Bronchial epithelial cell (primary cell): ENCODE data around the gene COL11A1. TPM values are rescaled to one million over a fixed set of nuclear protein-coding genes. Genes with fewer than 3 reads are reported as not detected.

ENCODE experiments used
- DNase-seq: peaks from one replicate; pipeline ENCODE4 v3.0.0-alpha.2; 2010; ENCODE audit warnings: low read depth
- FAIRE-seq: peaks from 2 replicates; lab custom pipeline; 2011; peaks lifted over from hg19 to GRCh38; lab: Jason Lieb, UNC
- H3K27me3 ChIP-seq: 2 replicates; pipeline ENCODE4 v1.5.1; 2011; ENCODE audit warnings: low read length; ENCODE audit not compliant: control insufficient read depth, insufficient read depth
- H3K36me3 ChIP-seq: 2 replicates; pipeline ENCODE4 v1.5.1; 2011; ENCODE audit warnings: low read length; ENCODE audit not compliant: control insufficient read depth, insufficient read depth
- H3K4me3 ChIP-seq: 2 replicates; pipeline ENCODE4 v1.5.1; 2011; ENCODE audit warnings: mild to moderate bottlenecking, low read depth, low read length, control low read depth
- total RNA-seq: library from RNA; depleted of rRNA; stranded (reverse); fragments of >200 nt; gene quantifications from 2 replicates; pipeline ENCODE4 v1.2.1, GENCODE V29; 2014
- TF ChIP-seq, protein P1 (sequence below): IDR thresholded peaks from 2 replicates; pipeline ENCODE4 v1.5.1; 2011; ENCODE audit warnings: mild to moderate bottlenecking, moderate library complexity, low read length, control low read depth, inconsistent platforms; ENCODE audit not compliant: insufficient read depth, severe bottlenecking

COL11A1 gene
- total RNA-seq, 1 donor from 2014 or later, result 0.26 TPM

DNA sequence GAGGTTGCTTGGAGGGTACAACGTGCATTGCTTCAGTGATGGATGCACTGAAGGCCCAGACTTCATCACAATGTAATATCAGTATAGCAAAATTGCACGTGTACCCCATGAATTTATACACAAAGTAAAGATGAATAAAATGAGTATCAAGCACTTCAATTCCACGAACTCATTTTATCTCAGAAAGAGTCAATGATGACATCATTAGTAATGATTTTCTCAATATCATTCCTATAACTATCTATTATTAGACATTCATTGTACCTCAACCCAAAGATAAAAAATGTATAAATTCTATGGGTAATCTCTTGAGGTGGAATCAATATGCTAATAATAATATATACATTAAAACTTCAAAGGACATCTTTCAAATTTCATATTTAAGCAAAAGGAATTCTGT, 208.4 kb downstream of the COL11A1 start:
- H3K4me3 ChIP-seq, result no peak overlapping the region
- FAIRE-seq (no peak), DNase-seq (no peak)
- TF ChIP-seq, protein P1, sequence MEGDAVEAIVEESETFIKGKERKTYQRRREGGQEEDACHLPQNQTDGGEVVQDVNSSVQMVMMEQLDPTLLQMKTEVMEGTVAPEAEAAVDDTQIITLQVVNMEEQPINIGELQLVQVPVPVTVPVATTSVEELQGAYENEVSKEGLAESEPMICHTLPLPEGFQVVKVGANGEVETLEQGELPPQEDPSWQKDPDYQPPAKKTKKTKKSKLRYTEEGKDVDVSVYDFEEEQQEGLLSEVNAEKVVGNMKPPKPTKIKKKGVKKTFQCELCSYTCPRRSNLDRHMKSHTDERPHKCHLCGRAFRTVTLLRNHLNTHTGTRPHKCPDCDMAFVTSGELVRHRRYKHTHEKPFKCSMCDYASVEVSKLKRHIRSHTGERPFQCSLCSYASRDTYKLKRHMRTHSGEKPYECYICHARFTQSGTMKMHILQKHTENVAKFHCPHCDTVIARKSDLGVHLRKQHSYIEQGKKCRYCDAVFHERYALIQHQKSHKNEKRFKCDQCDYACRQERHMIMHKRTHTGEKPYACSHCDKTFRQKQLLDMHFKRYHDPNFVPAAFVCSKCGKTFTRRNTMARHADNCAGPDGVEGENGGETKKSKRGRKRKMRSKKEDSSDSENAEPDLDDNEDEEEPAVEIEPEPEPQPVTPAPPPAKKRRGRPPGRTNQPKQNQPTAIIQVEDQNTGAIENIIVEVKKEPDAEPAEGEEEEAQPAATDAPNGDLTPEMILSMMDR, result no peak
- no peaks in the 10 kb centered on the region for H3K27me3 ChIP-seq
- no peaks in the 10 kb centered on the region for H3K36me3 ChIP-seq

DNA sequence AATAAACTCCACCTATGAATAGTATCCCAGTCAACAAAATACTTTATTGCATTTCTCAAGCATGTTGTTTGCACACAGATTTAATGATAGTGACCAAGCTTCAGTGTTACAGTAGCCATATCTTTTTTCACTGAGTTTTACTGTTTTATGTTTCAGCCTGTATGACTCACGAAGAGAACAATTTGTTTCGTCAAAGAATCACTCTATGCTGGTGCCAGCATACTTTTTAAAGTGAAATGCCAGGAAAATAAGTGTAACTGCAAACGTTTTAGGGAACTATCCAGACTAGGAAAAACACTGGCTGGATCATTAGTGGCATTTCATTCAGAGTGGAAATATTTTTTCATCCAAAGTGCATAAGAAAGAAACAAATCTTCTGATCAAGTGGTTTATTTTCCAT, 210.8 kb downstream of the COL11A1 start:
- peak; percentile 47 for DNase-seq
- H3K36me3 ChIP-seq, result no peaks in the 10 kb centered on the region
- H3K4me3 ChIP-seq, result no peak overlapping the region
- H3K27me3 ChIP-seq, result no peaks in the 10 kb centered on the region
- TF ChIP-seq, protein P1, result no peak
- FAIRE-seq, result no peak

- DNase-seq (no peak), FAIRE-seq (no peak)
- no peaks in the 10 kb centered on the region for H3K36me3 ChIP-seq
- no peak overlapping the region for H3K4me3 ChIP-seq
- TF ChIP-seq, protein P1, result no peak
- H3K27me3 ChIP-seq, result no peaks in the 10 kb centered on the region
Measured at GRCh38 chr1:102896771-102897170, 211.6 kb downstream of the COL11A1 start.

DNA sequence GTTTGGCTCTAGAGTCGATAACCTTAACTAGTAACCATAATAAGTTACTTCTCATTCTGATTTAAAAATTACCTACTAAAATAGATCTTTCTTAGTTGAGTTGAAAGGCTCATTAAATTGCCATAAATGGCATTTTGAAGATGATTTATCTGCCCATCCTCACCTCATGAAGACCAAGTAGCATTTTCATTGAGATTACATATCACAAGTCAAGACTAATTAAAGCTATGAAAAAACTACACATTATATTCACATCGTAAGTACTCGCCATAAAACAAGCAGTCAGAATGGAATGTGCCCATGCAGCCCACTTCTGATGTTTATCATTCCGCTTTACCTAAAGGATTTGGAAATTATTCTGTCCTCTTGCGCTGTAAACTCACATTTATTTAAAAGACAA, 212.0 kb downstream of the COL11A1 start:
- TF ChIP-seq, protein P1, result no peak
- Histone ChIP-seq H3K36me3 (no peaks in the 10 kb centered on the region), H3K27me3 (no peaks in the 10 kb centered on the region), H3K4me3 (no peak overlapping the region)
- no peak for FAIRE-seq
- no peak for DNase-seq

- no peaks in the 10 kb centered on the region for H3K27me3 ChIP-seq
- DNase-seq, result peak; percentile 77
- TF ChIP-seq, protein P1, result no peak
- no peak for FAIRE-seq
- H3K36me3 ChIP-seq, result no peaks in the 10 kb centered on the region
- no peak overlapping the region for H3K4me3 ChIP-seq
Measured at GRCh38 chr1:102891868-102892625, 216.3 kb downstream of the COL11A1 start.

DNA sequence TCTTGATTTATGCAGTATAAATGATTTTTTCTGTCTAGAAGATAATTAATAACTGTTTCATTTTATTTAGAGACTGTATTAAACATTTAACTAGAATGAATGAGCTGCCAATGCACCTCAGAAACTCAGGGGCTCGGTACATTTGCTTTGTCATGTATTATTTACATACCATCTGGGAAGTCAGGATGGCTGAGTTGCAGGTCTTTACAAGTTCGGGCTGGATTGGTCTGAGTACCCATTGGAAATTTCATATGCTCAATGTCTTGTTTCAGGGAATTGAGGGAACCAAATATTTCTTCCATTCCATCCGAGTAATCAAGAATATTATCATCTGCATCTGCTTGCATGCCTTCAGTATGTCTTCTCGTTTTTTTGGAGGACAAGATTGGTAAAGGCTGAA, 221.7 kb downstream of the COL11A1 start:
- TF ChIP-seq, protein P1, result no peak
- no peaks in the 10 kb centered on the region for H3K27me3 ChIP-seq
- no peaks in the 10 kb centered on the region for H3K36me3 ChIP-seq
- no peak overlapping the region for H3K4me3 ChIP-seq
- peak; percentile 80 for DNase-seq
- FAIRE-seq, result no peak
